ENCODE measurements around the gene ARHGAP6. TPM values are rescaled to one million over a fixed set of nuclear protein-coding genes. Genes with fewer than 3 reads are reported as not detected.

The ARHGAP6 gene
- total RNA-seq, 1 experiment from 2014 or later: 0.50 TPM

DNA sequence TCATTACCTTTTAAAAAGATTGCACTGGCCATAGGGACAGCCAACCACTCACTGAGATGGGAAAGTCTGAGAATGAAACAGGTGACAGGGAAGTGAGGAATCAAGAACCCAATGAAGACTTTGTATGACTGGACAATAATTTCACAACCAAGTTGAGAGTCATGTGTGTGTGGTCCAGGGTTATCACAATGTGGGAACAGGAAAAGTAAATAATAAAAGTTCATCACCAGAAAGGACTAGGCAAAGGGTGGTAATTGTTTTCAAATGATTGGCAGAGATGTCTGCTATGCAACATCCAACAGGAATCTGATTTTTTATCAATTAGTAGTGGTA lies 243.2 kb downstream of the ARHGAP6 start:
- H3K36me3 ChIP-seq (ENCODE audit: control insufficient read depth, insufficient read depth, low read length): no peaks in the 10 kb centered on the region
- H3K9me3 Mint-ChIP-seq (ENCODE audit: unreplicated experiment): peaks cover 8% of the 10 kb centered on the region
- CTCF ChIA-PET: no interaction called here

DNA sequence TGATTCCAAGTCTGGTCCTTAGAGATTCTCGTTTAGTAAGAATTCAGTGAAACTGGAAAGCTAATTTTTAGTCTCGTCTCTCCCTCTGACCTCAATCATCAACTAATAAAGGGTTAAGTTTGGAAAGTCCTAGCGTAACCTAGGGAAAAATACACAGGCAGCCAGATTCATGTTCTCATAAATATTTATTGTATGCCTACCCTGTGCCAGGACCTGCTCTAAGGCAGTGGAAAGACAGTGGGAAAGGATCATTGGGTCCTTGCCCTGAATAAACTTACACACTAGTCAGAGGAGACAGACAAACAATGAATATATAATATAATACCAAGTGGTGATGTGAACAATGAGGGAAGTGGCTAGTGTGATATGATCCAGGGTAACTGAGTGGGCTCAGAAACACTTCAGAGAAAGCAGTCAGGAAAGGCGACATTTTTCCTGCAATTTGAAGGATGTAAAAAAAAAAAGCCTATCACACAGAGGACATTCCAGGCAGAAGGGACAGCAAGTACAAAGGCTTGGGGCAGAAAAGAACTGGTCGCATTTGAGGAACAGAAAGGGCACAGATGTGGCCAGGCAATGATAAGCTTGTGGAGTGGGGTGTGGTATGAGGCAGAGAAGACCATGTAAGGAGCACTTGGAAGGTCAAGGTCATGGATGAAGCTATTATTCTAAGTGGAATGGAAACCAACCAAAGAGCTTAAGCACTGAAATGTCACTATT lies 243.8 kb downstream of the ARHGAP6 start:
- ChIA-PET POLR2A (no interaction called here), CTCF (no interaction called here)
- H3K36me3 ChIP-seq (ENCODE audit: control insufficient read depth, insufficient read depth, low read length): no peaks in the 10 kb centered on the region
- Mint-ChIP-seq H3K4me3 (ENCODE audit: unreplicated experiment) (no peak overlapping the region), H3K36me3 (ENCODE audit: insufficient read depth, unreplicated experiment) (no peaks in the 10 kb centered on the region), H3K27ac (ENCODE audit: unreplicated experiment) (no peak overlapping the region), H3K9me3 (ENCODE audit: unreplicated experiment) (peaks cover 8% of the 10 kb centered on the region), H3K4me1 (ENCODE audit: low read depth, unreplicated experiment) (no peaks in the 10 kb centered on the region), H3K27me3 (ENCODE audit: insufficient read depth, unreplicated experiment) (no peaks in the 10 kb centered on the region)
- H3K4me1 ChIP-seq: no peaks in the 10 kb centered on the region
- BruUV-seq (replicated peaks): no TSS peak
- no peaks in the 10 kb centered on the region for H3K9me3 ChIP-seq
- no peaks in the 10 kb centered on the region for H3K27me3 ChIP-seq (replicated peaks; ENCODE audit: control insufficient read depth, insufficient read depth, low read length)
- H3K4me3 ChIP-seq (ENCODE audit: low read depth, low read length): no peak overlapping the region
- intact Hi-C loops (cut with micrococcal nuclease; ENCODE audit: unreplicated experiment): no loop called here
- TF ChIP-seq, protein P1, sequence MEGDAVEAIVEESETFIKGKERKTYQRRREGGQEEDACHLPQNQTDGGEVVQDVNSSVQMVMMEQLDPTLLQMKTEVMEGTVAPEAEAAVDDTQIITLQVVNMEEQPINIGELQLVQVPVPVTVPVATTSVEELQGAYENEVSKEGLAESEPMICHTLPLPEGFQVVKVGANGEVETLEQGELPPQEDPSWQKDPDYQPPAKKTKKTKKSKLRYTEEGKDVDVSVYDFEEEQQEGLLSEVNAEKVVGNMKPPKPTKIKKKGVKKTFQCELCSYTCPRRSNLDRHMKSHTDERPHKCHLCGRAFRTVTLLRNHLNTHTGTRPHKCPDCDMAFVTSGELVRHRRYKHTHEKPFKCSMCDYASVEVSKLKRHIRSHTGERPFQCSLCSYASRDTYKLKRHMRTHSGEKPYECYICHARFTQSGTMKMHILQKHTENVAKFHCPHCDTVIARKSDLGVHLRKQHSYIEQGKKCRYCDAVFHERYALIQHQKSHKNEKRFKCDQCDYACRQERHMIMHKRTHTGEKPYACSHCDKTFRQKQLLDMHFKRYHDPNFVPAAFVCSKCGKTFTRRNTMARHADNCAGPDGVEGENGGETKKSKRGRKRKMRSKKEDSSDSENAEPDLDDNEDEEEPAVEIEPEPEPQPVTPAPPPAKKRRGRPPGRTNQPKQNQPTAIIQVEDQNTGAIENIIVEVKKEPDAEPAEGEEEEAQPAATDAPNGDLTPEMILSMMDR (IDR thresholded peaks at IDR 0.05; ENCODE audit: insufficient read depth in 1 of 2, low read depth in 1 of 2, low read length in 1 of 2, severe bottlenecking in 1 of 2, unreplicated experiment in 1 of 2): no peak
- DNase-seq: no peak

More for the DNA sequence above, 243.2 kb downstream of the ARHGAP6 start:
- no peaks in the 10 kb centered on the region for H3K36me3 Mint-ChIP-seq (ENCODE audit: insufficient read depth, unreplicated experiment)
- POLR2A ChIA-PET: no interaction called here
- no TSS peak for BruUV-seq (replicated peaks)
- Histone ChIP-seq H3K9me3 (no peaks in the 10 kb centered on the region), H3K4me3 (ENCODE audit: low read depth, low read length) (no peak overlapping the region), H3K4me1 (no peaks in the 10 kb centered on the region), H3K27me3 (replicated peaks; ENCODE audit: control insufficient read depth, insufficient read depth, low read length) (no peaks in the 10 kb centered on the region)
- no peaks in the 10 kb centered on the region for H3K4me1 Mint-ChIP-seq (ENCODE audit: low read depth, unreplicated experiment)
- no peak overlapping the region for H3K27ac Mint-ChIP-seq (ENCODE audit: unreplicated experiment)
- TF ChIP-seq, protein P1 (IDR thresholded peaks at IDR 0.05; ENCODE audit: insufficient read depth in 1 of 2, low read depth in 1 of 2, low read length in 1 of 2, severe bottlenecking in 1 of 2, unreplicated experiment in 1 of 2): no peak
- intact Hi-C loops (cut with micrococcal nuclease; ENCODE audit: unreplicated experiment): no loop called here
- DNase-seq: no peak
- H3K27me3 Mint-ChIP-seq (ENCODE audit: insufficient read depth, unreplicated experiment): no peaks in the 10 kb centered on the region
- no peak overlapping the region for H3K4me3 Mint-ChIP-seq (ENCODE audit: unreplicated experiment)

GRCh38 chrX:11420851-11421250 lies 244.9 kb downstream of the ARHGAP6 start:
- no peaks in the 10 kb centered on the region for H3K27me3 Mint-ChIP-seq (ENCODE audit: insufficient read depth, unreplicated experiment)
- H3K4me3 ChIP-seq (ENCODE audit: low read depth, low read length): no peak overlapping the region
- H3K36me3 Mint-ChIP-seq (ENCODE audit: insufficient read depth, unreplicated experiment): no peaks in the 10 kb centered on the region
- ChIA-PET POLR2A (no interaction called here), CTCF (no interaction called here)
- H3K9me3 Mint-ChIP-seq (ENCODE audit: unreplicated experiment): peaks cover 8% of the 10 kb centered on the region
- no peak overlapping the region for H3K27ac Mint-ChIP-seq (ENCODE audit: unreplicated experiment)
- no peaks in the 10 kb centered on the region for H3K36me3 ChIP-seq (ENCODE audit: control insufficient read depth, insufficient read depth, low read length)
- TF ChIP-seq, protein P1 (IDR thresholded peaks at IDR 0.05; ENCODE audit: insufficient read depth in 1 of 2, low read depth in 1 of 2, low read length in 1 of 2, severe bottlenecking in 1 of 2, unreplicated experiment in 1 of 2): no peak
- no peaks in the 10 kb centered on the region for H3K9me3 ChIP-seq
- H3K27me3 ChIP-seq (replicated peaks; ENCODE audit: control insufficient read depth, insufficient read depth, low read length): no peaks in the 10 kb centered on the region
- no peaks in the 10 kb centered on the region for H3K4me1 Mint-ChIP-seq (ENCODE audit: low read depth, unreplicated experiment)
- no TSS peak for BruUV-seq (replicated peaks)
- DNase-seq: no peak
- intact Hi-C loops (cut with micrococcal nuclease; ENCODE audit: unreplicated experiment): no loop called here
- no peaks in the 10 kb centered on the region for H3K4me1 ChIP-seq
- no peak overlapping the region for H3K4me3 Mint-ChIP-seq (ENCODE audit: unreplicated experiment)
